HTERT RPE-1 (cell line): ENCODE measurements around the gene WNK2.
"Not testable (repeated sequence)": the region's sequence is repeated elsewhere in the genome, so short reads cannot be mapped to it uniquely, and the experiment has no call there.

ENCODE experiments used
- in situ Hi-C: fragments of 300-500 bp; cut with MboI; formaldehyde crosslinking; loops from 4 replicates; pipeline ENCODE4 v1.14.3; 2020; ENCODE audit warnings: low sequenced_read_pairs

WNK2 gene

DNA sequence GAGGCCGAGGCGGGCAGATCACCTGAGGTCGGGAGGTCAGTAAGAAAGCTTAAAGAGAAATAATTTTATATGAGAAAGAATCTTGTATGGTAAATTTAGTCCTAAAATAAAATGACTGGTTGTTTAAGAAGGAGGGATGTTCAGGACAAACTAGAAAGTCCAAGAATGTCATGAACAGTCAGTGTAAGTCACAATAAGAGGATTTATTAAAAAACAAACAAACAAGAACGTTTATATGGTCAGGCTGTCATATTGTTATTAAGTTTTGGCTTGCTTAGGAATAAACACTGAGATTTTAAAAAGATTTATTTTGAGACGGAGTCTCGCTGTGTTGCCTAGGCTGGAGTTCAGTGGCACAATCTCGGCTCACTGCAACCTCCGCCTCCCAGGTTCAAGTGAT lies 176.0 kb downstream of the WNK2 start:
- in situ Hi-C loops = not testable (repeated sequence)

DNA sequence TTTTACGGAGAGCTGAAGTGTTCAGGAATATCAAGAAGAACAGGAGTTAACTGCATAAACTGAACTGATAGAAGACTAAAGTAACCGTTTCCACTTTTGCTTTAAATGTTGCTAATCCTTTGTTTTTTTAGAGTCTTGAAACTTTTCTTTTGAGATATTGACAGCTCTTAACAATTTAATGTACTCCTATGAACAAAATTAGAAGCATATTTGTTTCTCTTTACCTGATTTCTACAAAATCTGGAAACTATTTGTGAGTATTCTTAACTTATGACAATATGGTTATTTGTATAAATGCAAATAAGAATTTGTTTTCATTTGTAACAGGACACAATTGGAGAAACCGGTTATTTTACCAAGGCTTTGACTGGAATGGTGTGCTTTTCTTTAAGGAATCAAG lies 178.1 kb downstream of the WNK2 start:
- in situ Hi-C loops = no loop called here

DNA sequence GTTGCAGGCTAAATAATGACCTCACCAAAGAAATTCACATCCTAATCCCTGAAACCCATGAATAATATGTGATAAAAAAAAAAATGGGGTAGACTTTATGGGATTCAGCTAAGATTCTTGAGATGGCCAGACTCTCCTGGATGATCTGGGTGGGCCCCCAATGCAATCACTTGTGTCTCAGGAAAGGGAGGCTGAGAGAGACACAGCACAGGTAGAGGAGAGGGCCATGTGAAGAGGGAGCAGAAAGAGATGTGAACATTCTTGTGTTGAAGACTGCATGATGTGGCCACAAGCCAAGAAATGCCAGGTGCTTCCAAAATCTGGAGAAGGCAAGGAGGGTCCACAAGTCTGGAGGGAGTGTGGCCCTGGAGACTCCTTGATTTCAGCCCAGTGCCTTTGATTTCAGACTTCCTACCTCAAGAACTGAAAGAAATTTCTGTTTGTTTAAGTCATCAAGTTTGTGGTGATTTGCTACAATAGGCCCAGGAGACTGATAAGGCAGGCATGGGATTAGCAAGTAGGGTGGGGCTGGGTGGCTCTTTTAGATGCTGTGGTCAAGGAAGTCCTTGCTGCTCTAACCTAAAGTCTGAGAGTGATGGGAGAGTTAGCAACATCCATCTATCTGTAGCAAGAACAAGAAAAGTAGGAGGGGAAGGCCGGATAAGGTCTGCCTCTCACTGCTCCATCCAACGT lies 180.9 kb downstream of the WNK2 start:
- in situ Hi-C loops = no loop called here

DNA sequence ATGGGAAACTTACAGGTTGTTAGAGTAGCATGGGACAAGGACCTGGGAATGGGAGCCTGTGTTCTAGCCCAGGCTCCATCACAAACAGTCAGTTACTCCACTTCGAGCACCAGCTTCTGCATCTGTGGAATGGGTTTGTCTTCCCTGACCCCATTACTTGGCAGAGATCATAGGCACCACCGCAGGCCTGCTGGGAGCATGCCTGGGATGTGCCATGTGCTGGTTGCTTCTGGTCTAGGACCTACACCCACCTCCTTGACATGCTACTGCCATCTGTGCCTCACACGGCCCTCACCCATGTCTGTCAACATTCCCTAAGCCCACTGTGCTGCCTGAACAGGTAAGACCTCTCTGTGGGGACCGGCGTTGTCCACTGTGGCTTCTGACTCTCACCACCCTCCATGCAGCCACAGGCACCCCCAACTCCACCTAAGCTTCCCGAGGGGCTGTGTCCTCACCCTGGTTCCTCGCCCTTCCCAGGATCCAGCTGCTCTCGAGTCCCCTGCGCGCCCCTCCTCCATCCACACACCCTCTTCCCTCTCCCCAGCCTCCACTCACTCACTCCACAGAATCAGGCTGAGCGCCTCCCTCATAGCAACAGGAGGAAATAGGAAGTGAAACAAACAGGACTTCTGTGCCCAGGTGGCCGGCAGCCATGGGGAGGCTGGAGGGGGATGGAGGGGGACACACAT lies 181.6 kb downstream of the WNK2 start:
- in situ Hi-C loops = no loop called here

DNA sequence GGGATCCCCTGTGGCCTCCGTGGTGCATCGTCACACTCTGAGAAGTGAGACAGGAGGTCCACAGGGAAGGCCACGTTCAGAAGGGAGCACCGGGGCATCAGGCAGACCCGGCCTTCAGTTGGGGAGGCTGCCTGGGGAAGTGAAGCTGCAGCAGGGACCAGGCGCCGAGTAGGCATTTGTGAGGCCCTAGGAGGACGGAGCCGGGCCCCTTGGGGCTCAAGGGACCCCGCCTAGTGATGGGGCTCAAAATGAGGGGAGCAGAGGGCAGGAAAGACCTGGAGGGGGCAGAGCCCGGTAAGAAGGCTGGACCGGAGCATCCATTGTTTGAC lies 182.1 kb downstream of the WNK2 start:
- in situ Hi-C loops = no loop called here

DNA sequence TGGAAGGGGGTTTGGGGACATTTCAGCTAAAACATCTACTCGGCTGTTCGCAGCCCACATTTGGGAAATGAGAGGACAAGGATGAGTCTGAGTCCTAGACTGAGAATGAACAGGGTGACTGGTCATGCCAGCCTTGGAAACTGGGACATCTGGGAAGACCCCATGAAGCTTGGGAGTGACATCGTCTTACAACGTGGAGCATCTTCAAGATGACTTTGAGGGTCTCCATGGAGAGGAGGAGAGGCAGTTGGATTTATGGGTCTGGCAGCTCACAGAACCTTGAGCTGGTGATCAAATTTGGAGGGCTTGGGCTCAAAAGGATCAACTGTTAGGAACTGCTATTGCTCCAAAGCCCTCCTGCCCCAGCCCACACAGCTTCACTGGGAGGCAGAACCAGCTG lies 182.5 kb downstream of the WNK2 start:
- in situ Hi-C loops = not testable (repeated sequence)

DNA sequence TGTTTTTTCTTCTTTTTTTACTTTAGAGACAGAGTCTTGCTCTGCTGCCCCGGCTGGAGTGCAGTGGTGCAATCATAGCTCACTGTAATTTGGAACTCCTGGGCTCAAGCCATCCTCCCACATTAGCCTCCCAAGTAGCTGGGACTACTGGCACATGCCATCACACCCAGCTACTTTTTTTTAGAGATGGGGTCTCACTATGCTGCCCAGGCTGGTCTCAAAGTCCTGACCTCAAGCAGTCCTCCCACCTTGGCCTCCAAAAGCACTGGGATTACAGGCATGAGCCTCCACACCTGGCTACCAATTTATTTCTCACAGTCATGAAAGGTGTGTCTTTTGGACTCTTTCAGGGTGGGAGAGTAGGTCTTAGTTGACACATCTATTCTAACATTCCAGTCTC lies 184.5 kb downstream of the WNK2 start:
- in situ Hi-C loops = no loop called here

DNA sequence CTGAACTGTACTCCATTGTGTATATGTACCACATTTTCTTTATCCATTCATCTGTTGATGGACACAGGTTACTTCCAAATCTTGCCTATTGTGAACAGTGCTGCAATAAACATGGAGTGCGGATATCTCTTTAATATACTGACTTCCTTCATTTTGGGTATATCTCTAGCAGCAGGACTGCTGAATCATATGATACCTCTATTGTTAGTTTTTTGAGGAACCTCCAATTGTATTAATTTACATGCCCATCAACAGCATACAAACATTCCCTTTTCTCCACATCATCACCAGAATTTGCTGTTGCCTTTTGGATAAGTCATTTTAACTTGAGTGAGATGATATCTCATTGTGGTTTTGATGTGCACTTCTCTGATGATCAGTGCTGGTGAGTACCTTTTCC lies 185.7 kb downstream of the WNK2 start:
- in situ Hi-C loops = no loop called here
